Measurements from ENCODE around the gene DENND1A.
A peak's percentile ranks its signal among the peaks of the same experiment; 100 is the strongest.

DENND1A gene

DNA sequence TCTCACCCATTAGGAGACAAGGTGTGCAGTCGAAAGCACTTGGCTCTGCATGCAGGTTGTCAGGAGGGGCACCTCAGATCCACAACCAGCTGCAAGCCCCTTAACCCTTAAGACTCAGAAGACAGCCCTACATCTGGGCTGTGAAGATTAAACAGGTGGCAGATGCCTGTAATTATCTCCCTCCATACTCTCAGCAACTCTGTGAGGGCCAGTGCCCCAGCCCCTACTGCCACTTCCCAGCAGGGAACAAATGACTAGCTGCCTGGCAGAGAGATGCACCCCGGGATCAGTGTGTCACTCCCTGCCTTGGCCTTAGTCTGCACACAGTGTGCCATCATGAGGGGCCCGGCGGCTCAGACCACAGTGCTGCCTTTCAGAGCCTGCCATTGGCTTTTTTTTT is 532.0 kb downstream of the DENND1A start:
- Histone ChIP-seq H3K27me3 (no peaks in the 10 kb centered on the region), H3K4me2 (no peak overlapping the region), H3K27ac (no peak overlapping the region), H3K4me3 (no peak overlapping the region), H3K9ac (no peak overlapping the region), H4K20me1 (peaks cover 0 to 38% (median 4%) of the 10 kb centered on the region in 11 experiments; a peak in 8 of 22 replicates), H3K4me1 (peaks cover 0 to 26% (median 23%) of the 10 kb centered on the region in 10 experiments; a peak in 17 of 20 replicates), H3K9me3 (replicated peaks in 1 of 11) (peaks cover 0 to 10% (median 5%) of the 10 kb centered on the region in 11 experiments; a peak in 15 of 22 replicates), H3K36me3 (peaks cover 0 to 53% (median 10%) of the 10 kb centered on the region in 11 experiments; a peak in 12 of 22 replicates)
- no peak for TF ChIP-seq Cebpa-rat (IDR thresholded peaks at IDR 0.05)

DNA sequence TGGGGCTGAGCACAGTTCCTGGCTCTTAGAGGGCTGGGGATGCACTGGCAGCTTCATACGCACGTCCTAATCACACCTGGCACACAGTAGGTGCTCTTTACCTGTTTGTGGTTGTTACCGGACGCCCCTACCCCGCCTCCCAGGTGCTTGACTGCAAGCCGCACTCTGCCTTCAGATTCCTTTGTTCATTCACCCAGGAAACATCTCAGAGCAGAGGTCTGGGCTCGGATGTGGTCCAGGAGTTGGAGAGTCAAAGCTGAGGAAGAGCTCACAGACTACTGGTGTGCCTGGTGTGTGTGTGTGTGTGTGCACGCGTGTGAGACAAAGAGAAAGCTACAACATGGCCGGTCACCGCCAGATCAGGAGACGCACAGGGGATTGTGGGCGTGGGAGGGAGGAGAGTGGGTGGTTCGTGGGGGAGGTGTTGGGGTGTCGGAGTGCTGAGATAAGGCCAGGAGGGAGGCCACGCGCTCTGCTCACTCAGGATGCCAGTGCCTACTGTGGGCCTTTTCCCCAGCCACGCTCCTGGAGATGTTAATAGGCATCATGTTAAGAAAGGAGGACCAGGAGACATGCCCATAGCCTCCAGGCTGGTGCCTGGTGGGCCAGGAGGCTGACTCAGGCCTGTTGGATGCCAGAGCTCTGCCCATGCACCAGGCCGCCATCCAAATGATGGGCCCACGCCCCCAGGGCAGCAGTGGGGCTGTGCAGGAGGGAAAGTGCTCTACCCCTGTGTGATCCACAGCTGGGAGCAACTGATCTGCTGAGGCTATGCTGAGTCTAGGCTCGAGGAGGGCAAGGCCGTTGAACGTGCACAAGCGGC is 534.0 kb downstream of the DENND1A start:
- Histone ChIP-seq H3K36me3 (peaks cover 0 to 32% (median 14%) of the 10 kb centered on the region in 11 experiments; a peak in 12 of 22 replicates), H3K9ac (0 out of 22 replicates have a peak overlapping the region, but pooled peaks of 4 of the 11 experiments have one; percentile 13 to 39 (median 20)), H4K20me1 (peaks cover 0 to 26% (median 0%) of the 10 kb centered on the region in 11 experiments; a peak in 5 of 22 replicates), H3K27ac (peak overlapping the region in 5 of 11 experiments; percentile 0 to 47 (median 16); a peak in 4 of 22 replicates), H3K4me2 (peak overlapping the region in 8 of 11 experiments; percentile 43 to 71 (median 64); a peak in 16 of 22 replicates), H3K4me1 (peaks cover 0 to 26% (median 23%) of the 10 kb centered on the region in 10 experiments; a peak in 17 of 20 replicates), H3K9me3 (replicated peaks in 1 of 11) (peaks cover 0 to 12% (median 7%) of the 10 kb centered on the region in 11 experiments; a peak in 15 of 22 replicates), H3K4me3 (no peak overlapping the region), H3K27me3 (no peaks in the 10 kb centered on the region)
- TF ChIP-seq Cebpa-rat (IDR thresholded peaks at IDR 0.05): no peak

DNA sequence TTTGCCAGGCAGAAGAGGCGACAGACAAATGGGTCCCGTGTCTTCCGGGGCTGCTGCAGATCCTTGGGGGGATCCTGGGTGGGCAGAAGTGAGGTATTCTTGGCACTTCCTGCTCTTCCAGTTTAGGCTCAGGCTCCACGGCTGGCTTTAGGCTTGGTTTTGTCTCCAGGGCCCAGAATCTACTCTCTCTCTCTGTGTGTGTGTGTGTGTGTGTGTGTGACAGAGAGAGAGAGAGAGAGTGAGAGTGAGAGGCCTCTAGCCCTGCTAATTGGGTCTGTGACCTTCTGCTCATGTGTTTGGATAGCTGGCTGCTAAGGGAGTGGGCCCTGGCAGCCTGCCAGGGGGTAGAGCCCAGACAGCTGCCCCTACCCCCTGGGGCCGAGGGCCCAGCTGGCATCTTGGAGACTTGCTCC is 534.6 kb downstream of the DENND1A start:
- H3K27ac ChIP-seq: peak overlapping the region in 5 of 11 experiments; percentile 0 to 47 (median 16); a peak in 4 of 22 replicates
- peaks cover 0 to 12% (median 7%) of the 10 kb centered on the region in 11 experiments; a peak in 15 of 22 replicates for H3K9me3 ChIP-seq (replicated peaks in 1 of 11)
- peaks cover 6 to 26% (median 23%) of the 10 kb centered on the region in 10 experiments; a peak in 19 of 20 replicates for H3K4me1 ChIP-seq
- peak overlapping the region in 8 of 11 experiments; percentile 43 to 71 (median 64); a peak in 16 of 22 replicates for H3K4me2 ChIP-seq
- peaks cover 0 to 32% (median 0%) of the 10 kb centered on the region in 11 experiments; a peak in 5 of 22 replicates for H4K20me1 ChIP-seq
- no peak for TF ChIP-seq Cebpa-rat (IDR thresholded peaks at IDR 0.05)
- H3K4me3 ChIP-seq: no peak overlapping the region
- H3K36me3 ChIP-seq: peaks cover 0 to 26% (median 8%) of the 10 kb centered on the region in 11 experiments; a peak in 12 of 22 replicates
- H3K9ac ChIP-seq: peak overlapping the region in 5 of 11 experiments; percentile 13 to 39 (median 24); a peak in 2 of 22 replicates
- H3K27me3 ChIP-seq: no peaks in the 10 kb centered on the region

DNA sequence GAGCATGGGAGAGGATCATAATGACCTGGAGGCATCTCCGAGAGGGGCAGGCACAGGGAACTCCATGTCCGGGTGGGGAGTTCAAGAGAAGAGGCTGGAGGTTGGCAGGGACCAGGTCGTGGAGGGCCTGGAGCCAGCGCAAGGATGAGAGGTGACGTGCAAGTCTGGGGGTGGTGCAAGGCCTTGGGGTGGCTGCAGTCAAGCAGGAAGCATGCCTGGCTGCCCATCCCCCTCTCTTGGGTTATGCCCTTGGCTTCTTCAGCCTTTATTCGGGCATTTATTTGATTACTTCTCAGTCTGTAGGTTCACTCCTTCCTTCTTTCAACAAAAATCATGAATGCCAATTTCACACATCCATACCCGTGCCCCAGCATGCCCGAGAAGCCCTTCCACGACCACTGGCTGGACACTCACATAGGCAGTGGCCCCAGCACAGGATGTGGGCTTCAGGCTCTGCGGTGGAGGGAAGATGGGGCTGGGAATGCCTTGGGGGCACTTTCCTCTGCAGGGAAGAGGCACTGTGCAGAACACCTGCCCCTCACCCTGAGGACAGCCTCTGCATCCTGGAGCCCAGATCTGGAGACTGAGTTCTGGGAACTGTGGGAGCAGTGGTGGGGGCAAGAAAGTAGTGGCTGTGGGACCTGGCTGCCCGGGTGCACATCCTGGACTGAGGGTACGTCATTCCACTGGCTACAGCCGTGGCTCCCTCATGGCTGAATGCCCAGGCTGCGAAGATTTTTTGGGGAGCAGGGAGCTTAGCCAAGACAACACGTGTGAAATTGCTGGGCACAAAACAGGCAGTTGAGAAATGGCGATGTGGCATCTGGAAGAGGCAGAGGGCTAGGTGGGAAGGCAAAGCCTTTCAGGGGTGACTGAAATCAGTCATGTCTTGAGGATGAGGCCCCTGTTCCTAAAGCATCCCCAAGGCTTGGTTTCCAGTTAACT is 535.4 kb downstream of the DENND1A start:
- no peak for TF ChIP-seq Cebpa-rat (IDR thresholded peaks at IDR 0.05)
- peaks cover 0 to 12% (median 7%) of the 10 kb centered on the region in 11 experiments; a peak in 15 of 22 replicates for H3K9me3 ChIP-seq (replicated peaks in 1 of 11)
- peak overlapping the region in 5 of 11 experiments; percentile 0 to 47 (median 16); a peak in 5 of 22 replicates for H3K27ac ChIP-seq
- peaks cover 0 to 19% (median 5%) of the 10 kb centered on the region in 11 experiments; a peak in 9 of 22 replicates for H3K36me3 ChIP-seq
- H3K27me3 ChIP-seq: no peaks in the 10 kb centered on the region
- peaks cover 0 to 39% (median 0%) of the 10 kb centered on the region in 11 experiments; a peak in 5 of 22 replicates for H4K20me1 ChIP-seq
- no peak overlapping the region for H3K4me3 ChIP-seq
- peak overlapping the region in 4 of 11 experiments; percentile 16 to 39 (median 29); a peak in 3 of 22 replicates for H3K9ac ChIP-seq
- peaks cover 10 to 31% (median 27%) of the 10 kb centered on the region in 10 experiments; a peak in 19 of 20 replicates for H3K4me1 ChIP-seq
- peak overlapping the region in 8 of 11 experiments; percentile 43 to 71 (median 64); a peak in 15 of 22 replicates for H3K4me2 ChIP-seq

DNA sequence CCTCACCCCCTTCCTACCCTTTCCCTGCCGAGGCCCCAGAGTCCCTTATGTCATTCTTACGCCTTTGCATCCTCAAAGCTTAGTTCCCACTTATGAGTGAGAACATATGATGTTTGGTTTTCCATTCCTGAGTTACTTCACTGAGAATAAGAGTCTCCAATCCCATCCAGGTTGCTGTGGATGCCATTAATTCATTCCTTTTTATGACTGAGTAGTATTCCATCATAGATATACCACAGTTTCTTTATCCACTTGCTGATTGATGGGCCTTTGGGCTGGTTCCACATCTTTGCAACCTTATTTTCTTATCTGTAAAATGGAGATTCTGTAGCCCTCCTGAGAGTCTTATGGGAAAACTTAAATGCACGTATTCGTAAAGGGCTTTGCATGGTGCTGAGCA is 537.1 kb downstream of the DENND1A start:
- H3K9me3 ChIP-seq (replicated peaks in 1 of 11): peaks cover 0 to 12% (median 7%) of the 10 kb centered on the region in 11 experiments; a peak in 15 of 22 replicates
- H3K4me1 ChIP-seq: peaks cover 16 to 47% (median 43%) of the 10 kb centered on the region in 10 experiments; a peak in 19 of 20 replicates
- no peak for TF ChIP-seq Cebpa-rat (IDR thresholded peaks at IDR 0.05)
- H3K4me3 ChIP-seq: no peak overlapping the region
- peaks cover 0 to 10% (median 0%) of the 10 kb centered on the region in 11 experiments; a peak in 4 of 22 replicates for H3K36me3 ChIP-seq
- no peak overlapping the region for H3K27ac ChIP-seq
- no peaks in the 10 kb centered on the region for H3K27me3 ChIP-seq
- H3K9ac ChIP-seq: no peak overlapping the region
- H4K20me1 ChIP-seq: peaks cover 0 to 46% (median 0%) of the 10 kb centered on the region in 11 experiments; a peak in 7 of 22 replicates
- H3K4me2 ChIP-seq: no peak overlapping the region

DNA sequence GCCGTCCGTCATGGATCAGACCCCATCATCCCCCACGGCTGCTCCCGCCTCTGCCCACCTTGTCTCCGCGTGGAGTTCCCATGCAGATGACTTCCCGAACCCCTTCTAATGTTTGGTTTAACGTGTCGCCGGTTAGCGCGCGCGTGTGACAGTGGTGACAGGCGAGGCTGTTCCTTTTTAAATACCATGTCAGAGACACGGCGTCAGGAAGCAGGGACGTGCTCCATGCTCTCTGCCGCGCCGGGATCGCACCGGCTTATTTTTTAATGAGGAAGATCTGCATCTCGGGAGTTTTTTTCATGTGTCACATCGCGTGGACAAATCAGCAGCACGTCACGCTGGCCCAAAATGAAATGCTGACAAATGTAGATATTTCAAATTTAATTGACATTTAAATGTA is 538.0 kb downstream of the DENND1A start:
- H3K4me2 ChIP-seq: no peak overlapping the region
- peaks cover 0 to 10% (median 0%) of the 10 kb centered on the region in 11 experiments; a peak in 2 of 22 replicates for H3K36me3 ChIP-seq
- H4K20me1 ChIP-seq: peaks cover 0 to 51% (median 0%) of the 10 kb centered on the region in 11 experiments; a peak in 7 of 22 replicates
- H3K27me3 ChIP-seq: no peaks in the 10 kb centered on the region
- H3K4me3 ChIP-seq: no peak overlapping the region
- TF ChIP-seq Cebpa-rat (IDR thresholded peaks at IDR 0.05): no peak
- peaks cover 0 to 12% (median 7%) of the 10 kb centered on the region in 11 experiments; a peak in 15 of 22 replicates for H3K9me3 ChIP-seq (replicated peaks in 1 of 11)
- no peak overlapping the region for H3K27ac ChIP-seq
- H3K9ac ChIP-seq: no peak overlapping the region
- H3K4me1 ChIP-seq: peaks cover 16 to 51% (median 45%) of the 10 kb centered on the region in 10 experiments; a peak in 19 of 20 replicates

DNA sequence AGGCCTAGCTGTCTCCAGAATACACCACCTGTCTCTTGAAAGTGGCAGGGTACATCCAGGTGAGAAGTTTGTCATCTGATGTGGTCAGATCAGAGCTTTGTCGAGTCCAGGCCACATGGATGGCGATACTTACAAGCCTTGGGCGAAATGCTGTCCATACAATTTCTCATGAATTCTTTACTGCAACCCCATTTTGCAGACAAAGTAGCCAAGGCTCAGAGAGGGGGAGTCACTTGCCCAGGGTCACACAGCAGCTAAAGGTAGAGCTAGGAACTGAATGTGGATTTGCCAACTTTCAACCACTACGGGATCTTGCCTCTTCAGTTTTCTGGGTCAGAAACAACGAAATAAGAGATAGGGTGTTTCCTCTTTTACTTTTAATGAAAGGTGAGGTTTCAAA is 538.7 kb downstream of the DENND1A start:
- no peak overlapping the region for H3K4me2 ChIP-seq
- peaks cover 0 to 10% (median 0%) of the 10 kb centered on the region in 11 experiments; a peak in 2 of 22 replicates for H3K36me3 ChIP-seq
- H3K9ac ChIP-seq: no peak overlapping the region
- H3K27me3 ChIP-seq: no peaks in the 10 kb centered on the region
- peaks cover 16 to 49% (median 44%) of the 10 kb centered on the region in 10 experiments; a peak in 19 of 20 replicates for H3K4me1 ChIP-seq
- TF ChIP-seq Cebpa-rat (IDR thresholded peaks at IDR 0.05): no peak
- peaks cover 0 to 12% (median 7%) of the 10 kb centered on the region in 11 experiments; a peak in 15 of 22 replicates for H3K9me3 ChIP-seq (replicated peaks in 1 of 11)
- peaks cover 0 to 57% (median 0%) of the 10 kb centered on the region in 11 experiments; a peak in 7 of 22 replicates for H4K20me1 ChIP-seq
- H3K4me3 ChIP-seq: no peak overlapping the region
- H3K27ac ChIP-seq: no peak overlapping the region
